Heart right ventricle (tissue), 16 donors: ENCODE data around the gene PON1. TPM values are rescaled to one million over a fixed set of nuclear protein-coding genes. Genes with fewer than 3 reads are reported as not detected.

Experiments used
- ATAC-seq, 8 donors: fragments of 200-7000 bp; cut with Tn5 transposase; one replicate each; pipeline ENCODE4 v1.9.1; 2020; ENCODE audit warnings: mild to moderate bottlenecking in 8 of 8, moderate library complexity in 8 of 8, moderate number of reproducible peaks in 1 of 8
- DNase-seq, 2 donors: peaks; one replicate each; pipeline ENCODE4 v3.0.0-alpha.2; 2020
- H3K27ac ChIP-seq, 10 donors: fragments of 200-600 bp; sonication (generic) in 2 of 10; one replicate each; pipeline versions ENCODE4 v1.5.0 to v1.8.0; 2020 to 2022; ENCODE audit warnings: mild to moderate bottlenecking in 3 of 10
- H3K27me3 ChIP-seq, 7 donors: fragments of 200-600 bp; one replicate each; pipeline ENCODE4 v1.8.0; 2021 to 2022; ENCODE audit warnings: mild to moderate bottlenecking in 2 of 7
- H3K36me3 ChIP-seq, 9 donors: fragments of 200-600 bp; sonication (generic) in 1 of 9; one replicate each; pipeline versions ENCODE4 v1.5.0 to v1.8.0; 2020 to 2022; ENCODE audit warnings: mild to moderate bottlenecking in 2 of 9
- H3K4me1 ChIP-seq, 9 donors: fragments of 200-600 bp; sonication (generic) in 1 of 9; one replicate each; pipeline versions ENCODE4 v1.5.0 to v1.8.0; 2020 to 2022; ENCODE audit warnings: mild to moderate bottlenecking in 4 of 9
- H3K4me3 ChIP-seq, 10 donors: fragments of 200-600 bp; sonication (generic) in 2 of 10; one replicate each; pipeline versions ENCODE4 v1.5.0 to v1.8.0; 2020 to 2022; ENCODE audit warnings: mild to moderate bottlenecking in 7 of 10, moderate library complexity in 2 of 10
- H3K9me3 ChIP-seq, 11 donors: fragments of 200-600 bp in 10 of 11; sonication (generic) in 2 of 11; one replicate each; pipeline versions ENCODE4 v1.5.0 to v1.8.0; 2013 to 2022; ENCODE audit warnings: mild to moderate bottlenecking in 2 of 11, control low read depth in 1 of 11, moderate library complexity in 1 of 11
- whole genome bisulfite sequencing, 2 donors: extraction: QIAGEN DNeasy Blood & Tissue Kit; methylation state at CpG; one replicate each; pipeline ENCODE4 v1.1.7; 2013; ENCODE audit warnings: inconsistent platforms in 1 of 2; 5-methylcytosine and 5-hydroxymethylcytosine counted together
- intact Hi-C, 10 donors: fragments of 100-400 bp; cut with DNase I; formaldehyde crosslinking; loops; one replicate each; pipeline versions ENCODE4 v1.11.1 to v1.14.2; 2022
- polyA plus RNA-seq, 2 donors: library from polyadenylated mRNA; stranded (reverse); fragments of 200-250 nt; gene quantifications; one replicate each; pipeline ENCODE4 v1.2.3, GENCODE V29; 2013
- total RNA-seq, 10 donors: library from RNA; stranded (reverse); fragmentation: NEBNext Ultra II Directional in 3 of 10; extraction: Animal tissue kit (Norgen Biotek cat#: 25700) in 3 of 10; gene quantifications; one replicate each; pipeline versions ENCODE4 v1.2.1 to v1.2.4, GENCODE V29; 2021 to 2023
- TF ChIP-seq, protein P1 (sequence below), 9 donors: fragments of 200-600 bp; sonication (generic) in 2 of 9; IDR thresholded peaks; one replicate each; pipeline versions ENCODE4 v1.5.0 to v1.8.0; 2021 to 2022; ENCODE audit warnings: antibody characterized with exemption in 9 of 9, mild to moderate bottlenecking in 5 of 9, moderate library complexity in 1 of 9
- donor health status: Arrhythmogenic right ventricular cardiomyopathy.
- donor health status: ischemic (EF 13 %, LVEDD 7.1; RV severe dilation, severe dysfunction).
- donor health status: healthy with polysubstance abuse.
- donor health status: DM: no; HTN: yes; CAD: no.
- donor health status: DM: no; HTN: no; CAD: no.
- donor health status: ischemic (EF 25% LVEDD 6.9; RV normal size, moderate dysfunction).
- donor health status: ischemic (EF 25% LVEDD 5.7; RV mildly dilated, moderate dysfunction).
- donor health status: healthy.
- donor health status: DM: yes; HTN: yes; CAD: no.
- donor health status: Ischemic cardiomyopathy.
- donor health status: ischemic (EF 35%, LVEDD 5.7; RV mildly dilated, moderate dysfunction).
- donor health status: nonischemic (EF 11% LVEDD 7.7; RV severe dilation, severe dysfunction).
- donor health status: DM: yes; HTN: yes; CAD: no.
- donor health status: PGD.
- donor health status: ischemic (EF 29% LVEDD 5.4; RV normal size, mild dysfunction).
- donor health status: nonischemic (EF 23%, LVEDD 6.1; RV moderate dilation, normal function).

PON1 gene
- total and polyA plus RNA-seq, 12 donors: 0.07 to 0.09 TPM; not detected in 10

DNA sequence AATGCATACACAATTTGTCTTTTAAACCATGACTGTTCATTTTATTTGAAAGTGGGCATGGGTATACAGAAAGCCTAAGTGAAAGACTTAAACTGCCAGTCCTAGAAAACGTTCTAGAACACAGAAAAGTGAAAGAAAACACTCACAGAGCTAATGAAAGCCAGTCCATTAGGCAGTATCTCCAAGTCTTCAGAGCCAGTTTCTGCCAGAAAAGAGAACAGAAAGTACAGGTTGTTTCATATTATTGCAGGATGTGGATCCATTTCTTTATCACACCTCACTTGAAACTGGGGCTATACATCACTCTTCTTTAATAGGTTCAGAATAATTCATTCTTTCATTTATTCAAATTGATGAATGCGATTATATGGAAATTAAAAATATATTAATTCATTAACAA, 7.7 kb downstream of the PON1 start:
- H3K4me3 ChIP-seq: no peak overlapping the region
- no peaks in the 10 kb centered on the region for H3K9me3 ChIP-seq
- DNase-seq (no peak), ATAC-seq (no peak)
- H3K36me3 ChIP-seq: no peaks in the 10 kb centered on the region
- TF ChIP-seq, protein P1, sequence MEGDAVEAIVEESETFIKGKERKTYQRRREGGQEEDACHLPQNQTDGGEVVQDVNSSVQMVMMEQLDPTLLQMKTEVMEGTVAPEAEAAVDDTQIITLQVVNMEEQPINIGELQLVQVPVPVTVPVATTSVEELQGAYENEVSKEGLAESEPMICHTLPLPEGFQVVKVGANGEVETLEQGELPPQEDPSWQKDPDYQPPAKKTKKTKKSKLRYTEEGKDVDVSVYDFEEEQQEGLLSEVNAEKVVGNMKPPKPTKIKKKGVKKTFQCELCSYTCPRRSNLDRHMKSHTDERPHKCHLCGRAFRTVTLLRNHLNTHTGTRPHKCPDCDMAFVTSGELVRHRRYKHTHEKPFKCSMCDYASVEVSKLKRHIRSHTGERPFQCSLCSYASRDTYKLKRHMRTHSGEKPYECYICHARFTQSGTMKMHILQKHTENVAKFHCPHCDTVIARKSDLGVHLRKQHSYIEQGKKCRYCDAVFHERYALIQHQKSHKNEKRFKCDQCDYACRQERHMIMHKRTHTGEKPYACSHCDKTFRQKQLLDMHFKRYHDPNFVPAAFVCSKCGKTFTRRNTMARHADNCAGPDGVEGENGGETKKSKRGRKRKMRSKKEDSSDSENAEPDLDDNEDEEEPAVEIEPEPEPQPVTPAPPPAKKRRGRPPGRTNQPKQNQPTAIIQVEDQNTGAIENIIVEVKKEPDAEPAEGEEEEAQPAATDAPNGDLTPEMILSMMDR (IDR thresholded peaks at IDR 0.05): no peak
- no peak overlapping the region for H3K27ac ChIP-seq
- WGBS, 2 donors: 85 to 88% methylated on average over 2 of the region's 2 CpGs
- H3K27me3 ChIP-seq: no peaks in the 10 kb centered on the region
- no peaks in the 10 kb centered on the region for H3K4me1 ChIP-seq
- intact Hi-C loops: no loop called here

GRCh38 chr7:95312561-95312960, 11.8 kb downstream of the PON1 start:
- Histone ChIP-seq H3K27me3 (no peaks in the 10 kb centered on the region), H3K4me3 (no peak overlapping the region), H3K27ac (no peak overlapping the region), H3K36me3 (no peaks in the 10 kb centered on the region), H3K9me3 (no peaks in the 10 kb centered on the region), H3K4me1 (no peaks in the 10 kb centered on the region)
- DNase-seq: no peak
- no peak for ATAC-seq
- intact Hi-C loops: no loop called here
- WGBS, 2 donors: 94 to 98% methylated on average over 4 of the region's 4 CpGs
- TF ChIP-seq, protein P1 (IDR thresholded peaks at IDR 0.05): no peak

- ATAC-seq (no peak), DNase-seq (no peak)
- TF ChIP-seq, protein P1 (IDR thresholded peaks at IDR 0.05): no peak
- Histone ChIP-seq H3K27ac (no peak overlapping the region), H3K9me3 (no peaks in the 10 kb centered on the region), H3K4me1 (no peaks in the 10 kb centered on the region), H3K36me3 (no peaks in the 10 kb centered on the region), H3K4me3 (no peak overlapping the region), H3K27me3 (no peaks in the 10 kb centered on the region)
- intact Hi-C loops: no loop called here
- 94 to 96% methylated on average over 2 of the region's 2 CpGs for WGBS, 2 donors
Measured at GRCh38 chr7:95311389-95311788, 12.9 kb downstream of the PON1 start.

DNA sequence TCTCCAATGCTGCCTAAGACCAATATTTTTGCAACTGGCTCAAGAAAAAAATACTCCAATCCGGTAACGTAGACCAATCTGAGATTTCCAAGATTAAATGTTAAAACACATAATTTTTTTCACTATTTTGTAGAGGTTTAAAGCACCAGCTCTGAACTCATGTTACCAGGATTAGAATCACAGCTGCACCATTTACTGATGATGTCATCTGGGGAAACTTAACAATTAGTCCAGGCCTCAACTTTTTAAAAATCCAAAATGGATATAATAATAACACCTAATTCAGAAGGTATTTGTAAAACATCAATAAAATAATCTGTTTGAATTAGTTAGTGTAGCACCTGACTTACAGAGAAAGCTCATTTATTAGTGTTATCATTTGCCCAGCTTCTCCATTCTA, 14.4 kb downstream of the PON1 start:
- H3K4me1 ChIP-seq: no peaks in the 10 kb centered on the region
- ATAC-seq (no peak), DNase-seq (no peak)
- H3K27me3 ChIP-seq: no peaks in the 10 kb centered on the region
- WGBS, 2 donors: 83 to 90% methylated on average over 2 of the region's 2 CpGs
- no peak overlapping the region for H3K27ac ChIP-seq
- intact Hi-C loops: no loop called here
- H3K4me3 ChIP-seq: no peak overlapping the region
- TF ChIP-seq, protein P1 (IDR thresholded peaks at IDR 0.05): no peak
- H3K36me3 ChIP-seq: no peaks in the 10 kb centered on the region
- no peaks in the 10 kb centered on the region for H3K9me3 ChIP-seq

- 55 to 56% methylated on average over 7 of the region's 7 CpGs for WGBS, 2 donors
- Histone ChIP-seq H3K27ac (no peak overlapping the region), H3K36me3 (no peaks in the 10 kb centered on the region), H3K4me1 (no peaks in the 10 kb centered on the region), H3K9me3 (no peaks in the 10 kb centered on the region), H3K27me3 (no peaks in the 10 kb centered on the region), H3K4me3 (no peak overlapping the region)
- no peak for ATAC-seq
- TF ChIP-seq, protein P1 (IDR thresholded peaks at IDR 0.05): no peak
- no peak for DNase-seq
- intact Hi-C loops: no loop called here
Measured at GRCh38 chr7:95304990-95305389, 19.3 kb downstream of the PON1 start.
